SU-DHL-6 (cell line): ENCODE measurements around the gene GCHFR.

ENCODE experiments used
- H2AFZ ChIP-seq: fragments of 200-600 bp; sonication (generic); 2 replicates; pipeline ENCODE4 v1.6.1; 2014; ENCODE audit warnings: low read depth, mild to moderate bottlenecking, moderate library complexity, mixed read lengths, antibody characterized with exemption, low read length; ENCODE audit not compliant: severe bottlenecking
- H3F3A ChIP-seq: fragments of 200-600 bp; shearing (Covaris generic); 2 replicates; pipeline ENCODE4 v1.6.0; 2016; ENCODE audit warnings: antibody characterized with exemption, mild to moderate bottlenecking; ENCODE audit not compliant: insufficient read depth
- H3K27ac ChIP-seq: fragments of 200-600 bp; sonication (generic); 2 replicates; pipeline ENCODE4 v1.5.1; 2016; ENCODE audit warnings: low read depth, mild to moderate bottlenecking, low read length, moderate library complexity, mixed read lengths
- H3K27me3 ChIP-seq: fragments of 200-600 bp; sonication (generic), shearing (Covaris generic); 2 replicates; pipeline ENCODE4 v1.6.0; 2014; ENCODE audit warnings: mild to moderate bottlenecking, low read length
- H3K36me3 ChIP-seq: fragments of 200-600 bp; sonication (generic); 2 replicates; pipeline ENCODE4 v1.6.1; 2014; ENCODE audit warnings: mild to moderate bottlenecking, low read length, mixed read lengths
- H3K4me2 ChIP-seq: fragments of 300-600, 200-600 bp; shearing (Covaris generic), sonication (generic); 2 replicates; pipeline ENCODE4 v1.6.0; 2014; ENCODE audit warnings: low read length, low read depth, mild to moderate bottlenecking; ENCODE audit not compliant: poor library complexity, severe bottlenecking
- H3K4me3 ChIP-seq: fragments of 200-600 bp; sonication (generic); 2 replicates; pipeline ENCODE4 v1.5.1; 2014; ENCODE audit warnings: antibody characterized with exemption, low read length, mild to moderate bottlenecking, mixed read lengths; ENCODE audit not compliant: insufficient read depth, poor library complexity, severe bottlenecking
- H3K79me2 ChIP-seq: fragments of 200-600 bp; sonication (generic); 2 replicates; pipeline ENCODE4 v1.6.1; 2014; ENCODE audit warnings: mild to moderate bottlenecking, low read length, moderate library complexity; ENCODE audit not compliant: insufficient read depth
- H3K9ac ChIP-seq: fragments of 200-600 bp; sonication (generic); 2 replicates; pipeline ENCODE4 v1.7.0; 2014; ENCODE audit warnings: mild to moderate bottlenecking, low read length
- H3K9me2 ChIP-seq: fragments of 200-600 bp; sonication (generic); replicated peaks from 2 replicates; pipeline ENCODE4 v1.6.1; 2014; ENCODE audit warnings: low read length; ENCODE audit not compliant: insufficient read depth
- H3K9me3 ChIP-seq: fragments of 200-600 bp; sonication (generic); 2 replicates; pipeline ENCODE4 v1.6.1; 2014; ENCODE audit warnings: low read length, mixed read lengths; ENCODE audit not compliant: insufficient read depth
- H4K20me1 ChIP-seq: fragments of 200-600 bp; sonication (generic); 2 replicates; pipeline ENCODE4 v1.6.1; 2014; ENCODE audit warnings: low read depth, mild to moderate bottlenecking, antibody characterized with exemption, low read length, moderate library complexity, mixed read lengths
- CTCF ChIP-seq: fragments of 200-600 bp; sonication (generic); IDR thresholded peaks from one replicate; pipeline ENCODE4 v1.5.1; 2017; ENCODE audit warnings: antibody characterized with exemption, mild to moderate bottlenecking, low read length, moderate library complexity; ENCODE audit not compliant: insufficient read depth, poor library complexity, severe bottlenecking
- EZH2phosphoT487 ChIP-seq: fragments of 200-600 bp; sonication (generic), shearing (Covaris generic); conservative IDR thresholded peaks from 2 replicates; pipeline ENCODE4 v1.6.1; 2018; ENCODE audit warnings: mild to moderate bottlenecking, antibody characterized with exemption, low read length, moderate library complexity, mixed read lengths

Gene GCHFR

GRCh38 chr15:40792394-40792793 lies 28.5 kb downstream of the GCHFR start:
- no peak overlapping the region for H3K9ac ChIP-seq
- H3K36me3 ChIP-seq, result no peaks in the 10 kb centered on the region
- peaks cover 59% of the 10 kb centered on the region for H3K79me2 ChIP-seq
- TF ChIP-seq CTCF, result no peak
- no peak for TF ChIP-seq EZH2phosphoT487
- no peak overlapping the region for H2AFZ ChIP-seq
- no peaks in the 10 kb centered on the region for H3K9me3 ChIP-seq
- H3K4me2 ChIP-seq, result no peak overlapping the region
- H3F3A ChIP-seq, result no peaks in the 10 kb centered on the region
- no peaks in the 10 kb centered on the region for H3K27me3 ChIP-seq
- no peak overlapping the region for H3K4me3 ChIP-seq
- H3K27ac ChIP-seq, result no peak overlapping the region
- no peaks in the 10 kb centered on the region for H4K20me1 ChIP-seq
- H3K9me2 ChIP-seq, result no peaks in the 10 kb centered on the region

GRCh38 chr15:40793216-40793989 lies 29.5 kb downstream of the GCHFR start:
- Histone ChIP-seq H3K4me2 (no peak overlapping the region), H3F3A (no peaks in the 10 kb centered on the region), H3K36me3 (no peaks in the 10 kb centered on the region), H3K27me3 (no peaks in the 10 kb centered on the region), H3K27ac (no peak overlapping the region), H3K9me3 (no peaks in the 10 kb centered on the region), H4K20me1 (no peaks in the 10 kb centered on the region), H2AFZ (no peak overlapping the region), H3K9me2 (no peaks in the 10 kb centered on the region), H3K9ac (no peak overlapping the region), H3K79me2 (peaks cover 68% of the 10 kb centered on the region), H3K4me3 (no peak overlapping the region)
- no peak for TF ChIP-seq EZH2phosphoT487
- TF ChIP-seq CTCF, result no peak

- Histone ChIP-seq H3K9me2 (no peaks in the 10 kb centered on the region), H3K9ac (no peak overlapping the region), H3F3A (no peaks in the 10 kb centered on the region), H3K4me2 (no peak overlapping the region), H3K4me3 (no peak overlapping the region), H3K36me3 (no peaks in the 10 kb centered on the region), H2AFZ (no peak overlapping the region), H3K27ac (no peak overlapping the region), H3K27me3 (no peaks in the 10 kb centered on the region), H3K79me2 (peaks cover 71% of the 10 kb centered on the region), H4K20me1 (no peaks in the 10 kb centered on the region), H3K9me3 (no peaks in the 10 kb centered on the region)
- TF ChIP-seq EZH2phosphoT487 (no peak), CTCF (no peak)
These were observed 32.2 kb downstream of the GCHFR start for GRCh38 chr15:40796041-40796440.
